KBM-7 (cell line): Measurements from ENCODE around the gene ARGLU1.

ENCODE experiments used
- DNase-seq: peaks from one replicate; pipeline ENCODE4 v3.0.0-alpha.2; 2015
- in situ Hi-C: fragments of 300-500 bp; cut with MboI; formaldehyde crosslinking; loops from 2 replicates; pipeline ENCODE4 v1.14.3; 2020; ENCODE audit warnings: low sequenced_read_pairs, low pct_unique_long_range_greater_than_20kb, mixed read lengths

Gene ARGLU1

DNA sequence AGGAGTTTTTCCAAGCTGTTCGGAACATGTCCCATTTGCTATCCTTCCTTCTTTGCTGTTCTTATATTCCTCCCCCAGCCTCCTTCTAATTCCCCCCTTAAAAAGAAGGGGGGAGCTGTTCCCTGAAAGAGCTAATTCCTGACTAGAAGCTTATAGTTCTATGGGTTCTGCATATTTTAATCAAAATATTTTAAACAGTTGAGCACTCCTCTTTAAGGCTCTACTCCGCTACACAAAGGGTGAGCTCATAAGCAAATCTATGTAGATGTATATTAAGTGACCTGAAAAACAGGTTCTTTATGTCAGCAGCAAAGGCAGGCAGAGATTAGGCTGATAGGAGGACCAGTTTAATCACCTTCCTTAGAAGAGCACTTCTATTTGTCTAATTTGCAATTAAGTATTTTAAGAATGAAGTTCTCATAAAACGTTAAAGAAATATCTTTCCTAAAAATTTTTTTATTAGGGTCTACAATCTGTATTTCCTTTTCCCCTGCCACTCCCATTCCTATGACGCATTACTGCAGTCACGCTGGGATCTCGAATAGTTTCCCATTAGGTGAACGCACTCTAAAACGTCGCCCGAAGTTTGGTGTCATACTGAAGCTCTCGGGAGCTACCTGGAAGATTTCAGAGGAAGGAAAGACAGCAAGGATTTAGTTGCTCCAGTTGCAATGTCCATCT lies 37.6 kb downstream of the ARGLU1 start:
- no peak for DNase-seq
- in situ Hi-C loops, result no loop called here

GRCh38 chr13:106529415-106530170 lies 38.3 kb downstream of the ARGLU1 start:
- DNase-seq, result no peak

GRCh38 chr13:106528718-106529414 lies 39.1 kb downstream of the ARGLU1 start:
- DNase-seq, result no peak
- in situ Hi-C loops, result no loop called here

More at GRCh38 chr13:106529415-106530170, 38.3 kb downstream of the ARGLU1 start:
- in situ Hi-C loops, result no loop called here

DNA sequence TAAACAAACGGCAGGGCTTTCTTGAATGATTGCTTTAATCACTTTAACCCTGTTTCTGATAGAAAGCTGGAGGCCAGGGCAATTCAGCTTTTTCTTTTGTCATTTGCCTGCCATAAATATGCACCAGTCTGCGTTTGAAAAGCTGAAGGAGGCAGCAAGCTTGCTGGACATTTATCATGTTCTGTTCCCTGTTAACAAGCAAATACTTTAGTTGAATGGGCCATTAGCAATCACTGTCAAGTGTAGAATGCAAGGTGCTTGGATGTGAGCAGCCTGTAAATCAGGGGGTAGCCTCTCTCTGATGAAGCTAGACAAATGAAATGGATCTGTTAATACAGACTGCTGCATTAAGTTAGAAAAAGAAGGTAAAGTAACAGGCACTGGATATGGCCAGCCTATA lies 40.1 kb downstream of the ARGLU1 start:
- in situ Hi-C loops, result no loop called here
- no peak for DNase-seq

DNA sequence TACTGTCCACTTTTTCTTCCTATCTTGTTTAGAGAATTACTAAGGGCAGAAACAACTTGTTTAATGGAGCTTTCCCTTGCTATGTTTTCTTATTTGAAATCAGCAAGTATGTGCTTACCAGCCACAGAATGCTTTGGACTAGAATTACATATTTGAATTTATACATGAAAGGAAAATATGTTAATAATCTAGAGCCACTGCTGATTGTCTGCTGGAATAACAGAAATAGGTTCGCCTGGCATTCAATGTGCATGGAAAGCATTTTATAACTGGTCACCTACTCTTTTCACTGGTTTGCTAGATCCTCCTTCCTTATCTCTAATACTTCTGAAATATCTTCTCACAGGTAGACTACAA lies 40.5 kb downstream of the ARGLU1 start:
- in situ Hi-C loops, result no loop called here
- DNase-seq, result no peak

GRCh38 chr13:106526738-106527444 lies 41.0 kb downstream of the ARGLU1 start:
- in situ Hi-C loops, result no loop called here
- DNase-seq, result no peak

DNA sequence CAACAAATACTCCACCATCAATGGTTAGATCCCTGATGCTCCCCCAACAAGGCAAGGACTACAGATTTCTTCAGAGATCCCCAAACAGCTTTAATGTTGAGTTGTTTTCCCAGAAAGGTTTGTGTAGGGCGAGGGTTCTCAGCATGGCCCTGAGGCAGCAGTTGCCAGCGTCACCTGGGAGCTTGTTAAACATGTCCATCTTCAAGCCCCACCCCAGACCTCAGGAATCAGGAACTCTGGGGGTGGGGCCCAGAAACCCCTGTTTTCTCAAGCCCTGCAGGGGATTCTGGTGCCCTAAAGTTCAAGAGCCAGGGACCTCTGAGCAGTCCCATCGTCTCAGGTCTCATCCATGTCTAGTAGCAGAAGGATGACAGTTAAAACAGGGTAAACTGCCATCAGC lies 42.1 kb downstream of the ARGLU1 start:
- in situ Hi-C loops, result no loop called here
- no peak for DNase-seq

DNA sequence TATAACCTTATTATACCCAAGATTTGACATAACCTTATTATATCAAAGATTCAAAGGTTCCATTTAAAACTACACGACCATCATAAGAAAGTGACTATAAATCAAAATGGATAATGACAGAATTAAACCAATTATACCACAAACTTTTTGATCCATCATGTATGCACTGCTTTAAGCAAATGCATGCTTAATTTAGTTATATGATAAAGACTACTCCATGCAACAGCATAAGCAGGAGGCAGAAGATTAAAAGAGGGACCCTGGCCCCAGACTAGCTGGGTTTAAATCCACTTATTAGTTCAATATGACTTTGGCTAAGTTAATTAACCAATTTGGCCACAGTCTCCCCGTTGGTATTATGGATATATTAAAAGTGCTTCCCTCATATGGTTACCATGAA lies 43.8 kb downstream of the ARGLU1 start:
- in situ Hi-C loops, result no loop called here
- DNase-seq, result no peak

DNA sequence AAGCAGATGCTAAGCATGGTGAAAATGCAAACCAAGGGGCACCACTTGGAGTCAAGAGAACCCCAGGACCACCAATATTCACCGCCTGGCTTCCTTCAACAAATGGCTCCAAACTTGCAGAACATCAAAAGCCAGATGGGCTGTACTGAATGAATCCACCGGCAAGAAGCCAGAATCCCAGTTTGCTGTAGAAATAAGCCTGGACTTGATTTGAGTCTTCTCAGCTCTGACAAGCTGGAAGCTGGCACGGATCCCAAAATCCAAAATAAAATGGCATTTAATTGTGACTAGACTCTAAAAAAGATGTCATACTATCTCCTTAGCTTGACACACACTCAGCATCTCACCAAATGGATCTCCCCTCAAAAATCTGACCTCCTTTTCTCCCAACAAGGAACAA lies 44.4 kb downstream of the ARGLU1 start:
- DNase-seq, result no peak
- in situ Hi-C loops, result no loop called here

DNA sequence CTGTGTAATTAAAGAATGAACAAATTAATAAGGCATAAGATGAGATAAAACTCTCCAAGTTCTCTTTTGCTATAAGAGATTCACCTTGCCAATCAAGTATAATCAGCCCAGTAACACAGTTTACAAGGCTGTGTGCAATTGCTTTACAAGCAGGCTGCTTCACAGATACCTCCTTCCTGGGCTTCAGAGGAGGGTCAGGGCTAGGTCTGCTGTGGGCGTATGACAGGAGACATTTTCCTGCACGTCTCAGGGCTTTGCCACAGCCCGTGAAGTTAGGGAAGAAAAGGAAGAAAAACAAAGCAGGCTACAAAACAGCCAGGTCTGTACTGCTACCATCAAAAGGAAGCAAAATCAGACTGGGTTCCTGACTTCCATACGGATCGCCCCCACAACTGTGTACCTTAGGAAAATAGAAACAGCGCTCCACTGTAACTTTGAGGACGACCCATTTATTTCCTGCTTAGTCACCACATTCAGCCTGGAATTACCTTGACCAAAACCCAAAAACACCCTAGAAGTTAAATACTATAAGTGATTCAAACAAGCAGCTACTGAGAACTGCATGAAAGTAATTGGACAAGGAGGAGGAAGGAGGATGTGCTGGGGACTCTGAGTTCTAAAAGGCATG lies 44.9 kb downstream of the ARGLU1 start:
- DNase-seq, result no peak
- in situ Hi-C loops, result no loop called here

- no peak for DNase-seq
- in situ Hi-C loops, result no loop called here
Observed at GRCh38 chr13:106522112-106522705, 45.7 kb downstream of the ARGLU1 start.

- in situ Hi-C loops, result no loop called here
- DNase-seq, result no peak
Observed at GRCh38 chr13:106521095-106521799, 46.7 kb downstream of the ARGLU1 start.

DNA sequence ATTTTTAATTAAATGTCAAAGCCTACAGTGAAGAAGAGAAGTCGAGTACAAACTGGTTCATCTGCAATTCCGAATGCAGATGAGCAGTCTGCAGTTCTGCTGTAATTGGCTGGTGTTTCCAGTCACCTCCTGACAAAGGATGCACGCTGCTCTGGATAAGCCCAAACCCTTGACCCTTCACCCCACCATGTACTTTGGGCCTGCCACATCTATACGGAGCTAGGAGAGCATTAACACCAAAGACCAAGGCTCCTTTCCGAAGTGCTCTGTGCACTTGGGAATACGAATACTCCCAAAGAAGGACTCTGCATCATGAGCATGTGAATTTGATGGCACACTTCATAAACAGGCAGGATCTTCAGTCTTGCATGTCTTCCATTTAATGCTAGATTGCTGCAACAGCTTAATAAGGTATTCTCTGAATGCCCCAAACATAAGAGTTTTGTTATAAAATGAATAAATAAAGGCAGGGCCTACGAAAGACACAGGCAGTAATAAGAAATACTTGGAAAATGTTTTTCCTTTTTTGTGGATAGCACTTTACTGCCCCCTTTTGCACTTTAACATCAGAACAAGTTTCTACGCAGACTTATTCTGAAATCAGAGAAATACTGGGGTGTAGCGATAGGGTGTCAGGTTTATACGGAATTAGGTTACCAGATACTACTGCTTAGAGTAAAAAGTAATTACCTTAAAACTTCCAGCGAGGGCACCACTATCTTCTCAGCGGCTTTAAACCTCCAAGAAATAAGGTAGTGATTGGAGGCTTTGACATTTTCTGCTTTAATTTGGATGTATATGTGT lies 47.5 kb downstream of the ARGLU1 start:
- no peak for DNase-seq
- in situ Hi-C loops, result no loop called here

DNA sequence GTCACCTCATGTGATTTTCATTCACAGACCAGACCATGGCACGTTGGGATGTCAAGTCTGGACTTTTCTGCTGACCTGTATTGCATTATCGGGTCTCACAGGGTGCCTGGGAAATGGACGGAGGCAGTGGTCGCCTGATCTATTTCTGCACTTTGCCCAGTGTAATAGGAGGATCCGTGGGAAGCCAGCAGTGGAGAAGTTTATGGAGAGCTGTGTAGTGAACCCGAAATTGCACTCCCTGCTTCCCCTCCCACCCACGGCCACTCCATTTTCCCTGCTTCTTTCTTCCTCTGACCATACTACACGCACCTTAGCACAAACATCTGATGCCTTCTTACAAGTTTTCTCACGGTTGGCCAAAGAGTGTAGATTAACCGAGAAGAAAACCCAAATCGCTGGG lies 49.4 kb downstream of the ARGLU1 start:
- in situ Hi-C loops, result no loop called here
- no peak for DNase-seq

DNA sequence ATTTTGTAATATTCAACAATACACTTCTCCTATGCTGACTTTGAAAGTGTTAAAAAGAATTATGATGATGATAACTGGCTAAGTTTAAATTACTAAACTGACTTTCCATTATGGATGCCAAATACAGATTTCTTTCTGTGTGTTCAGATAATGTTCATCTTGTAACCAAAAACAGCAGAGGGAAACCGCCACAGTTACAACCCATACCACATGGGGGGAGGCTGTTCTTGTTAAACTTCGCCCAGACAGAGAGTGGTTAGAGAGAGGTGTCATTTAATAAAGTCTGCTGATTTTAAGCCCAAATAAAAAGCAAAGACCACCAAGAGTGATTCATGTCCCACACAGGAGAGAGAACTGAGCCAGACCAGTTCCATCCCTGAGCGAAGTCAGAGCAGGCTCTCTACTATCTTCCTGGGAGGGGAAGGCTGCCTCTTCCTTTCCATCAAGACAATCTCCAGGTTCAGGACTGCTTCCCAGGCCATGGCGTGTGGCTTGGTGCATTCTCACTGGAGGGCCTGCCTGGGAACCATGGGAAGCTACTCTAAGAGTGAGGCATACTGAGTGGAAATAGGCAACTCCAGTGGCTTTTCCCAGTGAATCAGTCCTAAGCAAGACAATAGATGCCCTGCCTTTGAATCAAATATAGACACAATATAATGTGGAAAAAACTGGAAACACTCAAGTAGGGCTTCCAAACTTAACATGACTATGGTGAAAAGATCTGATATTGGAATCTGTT lies 50.7 kb downstream of the ARGLU1 start:
- in situ Hi-C loops, result no loop called here
- DNase-seq, result no peak

- in situ Hi-C loops, result no loop called here
- DNase-seq, result no peak
Observed at GRCh38 chr13:106515635-106516254, 52.2 kb downstream of the ARGLU1 start.
